Stimulated activated CD4-positive, alpha-beta T cell treated with anti-CD3 and anti-CD28 coated beads, TNF-alpha, amount 100 ng/mL, for 24 hours (primary cell): ENCODE results near the gene OPN5.
"Not testable (repeated sequence)": the region's sequence is repeated elsewhere in the genome, so short reads cannot be mapped to it uniquely, and the experiment has no call there.

ENCODE experiments used
- DNase-seq, 3 experiments: peaks; one replicate each; pipeline ENCODE4 v3.0.0-alpha.2; 2020; ENCODE audit warnings: low read depth in 3 of 3

Gene OPN5, protein sequence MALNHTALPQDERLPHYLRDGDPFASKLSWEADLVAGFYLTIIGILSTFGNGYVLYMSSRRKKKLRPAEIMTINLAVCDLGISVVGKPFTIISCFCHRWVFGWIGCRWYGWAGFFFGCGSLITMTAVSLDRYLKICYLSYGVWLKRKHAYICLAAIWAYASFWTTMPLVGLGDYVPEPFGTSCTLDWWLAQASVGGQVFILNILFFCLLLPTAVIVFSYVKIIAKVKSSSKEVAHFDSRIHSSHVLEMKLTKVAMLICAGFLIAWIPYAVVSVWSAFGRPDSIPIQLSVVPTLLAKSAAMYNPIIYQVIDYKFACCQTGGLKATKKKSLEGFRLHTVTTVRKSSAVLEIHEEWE

DNA sequence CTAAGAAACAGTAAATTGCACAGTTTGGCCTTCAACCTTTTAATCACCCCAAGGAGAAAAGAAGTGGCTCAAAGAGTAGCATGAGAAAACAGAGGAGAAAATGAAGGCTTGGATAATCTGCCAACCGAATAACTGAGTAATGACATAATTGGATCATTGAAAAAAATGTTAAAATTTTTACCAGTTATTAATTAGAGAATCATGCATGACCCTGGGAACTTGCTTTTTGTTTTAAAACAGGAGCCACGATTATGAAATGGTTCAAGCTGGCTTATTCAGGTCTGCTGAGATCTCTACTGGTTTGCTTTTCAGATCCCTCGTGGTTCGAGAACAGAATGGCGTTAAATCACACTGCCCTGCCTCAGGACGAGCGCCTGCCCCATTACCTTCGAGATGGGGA, at the start of gene OPN5:
Gene OPN5 (plus strand): TSS at position 301 of the 400 bp plus-strand sequence. CDS start 35 bp downstream, at position 336.
- no peak for DNase-seq

DNA sequence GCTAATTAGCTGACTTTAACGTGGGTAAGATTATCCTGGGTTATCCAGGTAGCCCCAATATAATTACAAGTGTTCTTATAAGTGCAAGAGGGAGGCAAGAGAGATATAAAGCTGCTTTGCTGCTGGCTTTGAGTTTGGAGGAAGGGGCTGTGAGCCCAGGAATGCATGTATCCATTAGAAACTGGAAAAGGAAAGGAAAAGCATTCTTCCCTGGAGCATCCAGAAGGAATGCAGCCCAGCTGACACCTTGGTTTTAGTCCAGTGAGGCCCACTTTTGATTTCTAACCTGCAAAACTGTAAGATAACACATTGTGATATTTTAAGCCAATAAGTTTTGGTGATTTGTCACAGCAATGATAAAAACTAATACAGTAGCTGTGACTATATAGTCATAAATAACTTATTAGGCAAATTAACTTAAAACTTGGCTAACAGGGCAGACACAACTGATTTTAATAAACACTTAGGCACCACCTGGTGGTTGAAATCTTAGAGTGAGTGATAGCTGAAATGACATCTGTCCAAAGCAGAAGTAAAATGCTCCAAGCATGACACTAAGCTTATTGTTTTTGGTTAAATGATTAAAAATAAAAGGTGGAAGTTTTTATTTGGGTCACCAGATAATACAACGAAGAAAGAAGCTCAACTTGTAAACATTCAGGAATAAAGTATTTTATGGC, 47.8 kb upstream of the OPN5 start:
- DNase-seq, result no peak

DNA sequence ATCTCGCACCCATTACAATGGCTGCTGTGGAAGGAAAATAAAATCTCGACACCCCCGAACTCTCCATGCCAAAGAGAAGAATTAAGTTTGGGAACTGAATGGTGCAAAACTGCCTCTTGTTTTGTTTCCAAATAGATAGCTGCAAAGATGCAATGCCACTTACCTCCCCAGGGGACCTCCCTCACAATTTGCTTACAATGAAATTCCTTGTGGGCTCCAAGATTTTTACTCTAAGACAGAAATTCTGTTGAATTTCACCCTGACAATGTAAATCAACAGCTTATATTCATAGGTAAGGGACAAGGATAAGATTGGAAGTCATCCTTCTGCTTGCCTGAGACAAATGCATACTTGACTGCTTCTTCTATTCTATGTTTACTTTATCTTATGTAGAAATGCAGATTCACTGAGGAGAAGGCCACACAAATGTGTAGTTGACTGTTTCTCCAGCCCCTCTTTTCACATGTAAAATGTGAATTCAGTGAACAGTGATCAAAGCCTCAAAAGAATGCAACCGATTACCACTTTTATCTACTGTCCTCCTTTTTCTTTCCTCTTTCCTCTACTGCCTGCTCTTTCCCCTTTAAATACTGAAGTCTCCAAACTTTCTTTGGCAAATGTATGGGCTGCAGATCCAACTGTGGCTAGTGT, 46.9 kb upstream of the OPN5 start:
- DNase-seq, result no peak

DNA sequence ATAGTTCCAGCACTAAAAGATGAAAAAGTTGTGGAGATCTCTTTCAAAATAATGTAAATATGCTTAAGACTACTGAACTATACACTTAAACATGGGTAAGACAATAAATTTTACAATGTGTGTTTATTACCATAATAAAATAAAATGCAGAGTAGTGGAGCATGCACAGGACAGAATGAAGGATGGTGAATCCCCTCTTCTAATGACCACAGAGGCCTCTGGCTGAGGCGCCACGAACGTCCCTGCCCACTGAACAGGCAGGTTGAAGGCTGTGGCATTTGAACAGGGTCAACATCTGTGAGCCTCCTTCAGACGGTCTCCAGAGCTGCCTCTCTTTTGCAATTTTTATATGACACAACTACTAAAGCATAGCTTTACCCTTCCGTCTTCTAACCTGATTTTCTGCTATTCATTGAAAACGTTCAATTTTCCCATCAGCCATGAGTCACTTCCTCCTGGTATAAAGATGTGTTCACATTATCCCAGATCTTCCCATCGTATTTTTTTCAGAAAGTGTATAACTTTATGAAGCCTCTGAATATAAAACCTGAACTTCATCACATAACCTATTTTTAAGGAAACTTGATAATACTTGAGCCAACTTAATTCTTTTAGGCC, 45.6 kb upstream of the OPN5 start:
- DNase-seq, result no peak

DNA sequence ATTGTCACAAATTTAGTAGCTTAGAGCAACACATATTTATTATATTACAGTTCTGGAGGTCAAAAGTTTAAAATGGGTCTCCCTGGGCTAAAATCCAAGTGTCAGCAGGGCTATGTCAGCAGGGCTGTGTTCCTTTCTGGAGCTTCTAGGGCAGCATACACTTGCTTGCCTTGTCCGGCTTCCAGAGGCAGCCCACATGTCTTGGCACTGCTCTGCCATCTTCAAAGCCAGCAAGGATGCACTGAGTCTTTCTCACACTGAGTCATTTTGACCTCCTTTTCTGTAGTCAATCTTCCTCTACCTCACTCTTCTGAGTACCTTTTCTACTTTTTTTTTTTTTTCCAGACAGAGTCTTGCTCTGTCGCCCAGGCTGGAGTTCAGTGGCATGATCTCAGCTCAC, 44.4 kb upstream of the OPN5 start:
- DNase-seq, result no peak

DNA sequence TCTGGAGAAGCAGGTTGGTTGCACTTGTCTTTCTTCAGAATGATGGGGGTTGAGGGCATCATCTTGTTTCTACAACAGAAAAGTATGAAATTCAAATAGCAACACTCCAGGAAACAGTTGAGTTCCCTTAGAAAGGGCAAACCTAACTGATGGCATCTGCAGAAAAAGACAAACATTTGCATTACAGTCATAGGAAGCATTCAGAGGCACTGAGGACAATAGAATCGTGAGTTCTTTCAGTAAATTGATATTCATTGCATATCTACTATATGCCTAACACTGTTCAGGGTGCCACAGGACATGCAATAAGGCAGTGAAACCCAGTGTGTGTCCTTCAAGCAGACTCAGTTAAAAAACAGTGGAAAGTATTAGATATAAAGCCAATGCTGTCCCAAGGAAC, 41.1 kb upstream of the OPN5 start:
- no peak for DNase-seq

DNA sequence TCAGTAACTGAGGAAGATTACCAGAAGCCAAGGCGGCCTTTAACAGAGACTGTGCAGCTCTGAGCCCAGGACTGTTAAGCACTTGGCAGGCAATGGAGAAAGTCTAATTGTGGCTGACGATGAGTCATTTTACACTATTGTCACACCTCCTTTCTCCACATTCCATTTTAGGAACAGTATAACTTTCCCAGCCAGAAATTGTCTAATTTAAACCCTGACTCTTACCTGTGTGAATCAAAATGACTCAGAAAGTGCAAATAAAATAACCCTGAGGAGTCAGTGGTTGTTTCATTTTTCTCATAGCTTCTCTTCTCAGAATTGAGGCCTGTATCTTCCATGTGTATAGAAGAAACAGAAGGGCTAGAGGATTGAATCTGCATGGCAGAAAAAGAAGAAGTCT, 40.0 kb upstream of the OPN5 start:
- DNase-seq, result no peak

DNA sequence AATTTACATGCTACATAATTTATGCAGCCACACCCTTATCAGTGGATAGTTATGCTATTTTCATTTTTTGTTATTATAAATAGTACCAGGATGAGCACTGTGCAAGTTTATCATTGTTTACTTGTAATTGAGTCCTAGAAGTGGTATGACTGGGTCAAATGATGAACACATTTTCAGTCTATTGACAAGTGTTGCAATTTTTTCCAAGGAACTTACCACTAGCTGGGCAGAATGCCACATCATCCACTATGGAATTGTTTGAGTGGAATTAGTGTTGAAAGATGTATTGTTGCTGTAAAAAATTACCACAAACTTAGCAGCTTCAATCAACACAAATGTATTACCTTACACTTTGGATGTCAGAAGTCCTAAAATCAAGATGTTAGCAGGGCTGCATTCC, 38.1 kb upstream of the OPN5 start:
- no peak for DNase-seq

DNA sequence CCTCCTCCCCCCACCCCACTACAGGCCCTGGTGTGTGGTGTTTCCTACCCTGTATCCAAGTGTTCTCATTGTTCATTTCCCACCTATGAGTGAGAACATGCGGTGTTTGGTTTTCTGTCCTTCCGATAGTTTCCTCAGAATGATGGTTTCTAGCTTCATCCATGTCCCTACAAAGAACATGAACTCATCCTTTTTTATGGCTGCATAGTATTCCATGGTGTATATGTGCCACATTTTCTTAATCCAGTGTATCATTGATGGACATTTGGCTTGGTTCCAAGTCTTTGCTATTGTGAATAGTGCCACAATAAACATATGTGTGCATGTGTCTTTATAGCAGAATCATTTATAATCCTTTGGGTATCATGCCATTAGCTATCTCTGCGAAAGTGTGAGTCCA, 36.6 kb upstream of the OPN5 start:
- not testable (repeated sequence) for DNase-seq

DNA sequence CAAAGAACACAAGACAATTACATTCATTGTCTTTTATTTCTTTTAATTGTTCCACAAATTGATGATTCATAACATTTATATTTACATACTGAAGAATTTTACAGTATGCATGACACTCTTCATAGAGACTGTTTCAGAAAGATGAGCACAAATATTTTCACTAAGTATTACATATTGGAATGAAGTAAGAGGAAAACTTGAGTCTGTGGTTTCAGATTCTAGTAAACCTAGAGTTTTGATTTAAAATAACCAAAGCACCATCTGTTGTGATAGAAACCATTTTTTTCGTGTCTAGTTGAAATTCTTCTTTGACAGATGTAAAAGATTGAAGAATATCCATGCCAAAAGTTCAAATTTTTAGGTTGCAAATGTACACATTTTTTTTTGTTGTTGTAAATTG, 32.1 kb upstream of the OPN5 start:
- DNase-seq, result no peak

DNA sequence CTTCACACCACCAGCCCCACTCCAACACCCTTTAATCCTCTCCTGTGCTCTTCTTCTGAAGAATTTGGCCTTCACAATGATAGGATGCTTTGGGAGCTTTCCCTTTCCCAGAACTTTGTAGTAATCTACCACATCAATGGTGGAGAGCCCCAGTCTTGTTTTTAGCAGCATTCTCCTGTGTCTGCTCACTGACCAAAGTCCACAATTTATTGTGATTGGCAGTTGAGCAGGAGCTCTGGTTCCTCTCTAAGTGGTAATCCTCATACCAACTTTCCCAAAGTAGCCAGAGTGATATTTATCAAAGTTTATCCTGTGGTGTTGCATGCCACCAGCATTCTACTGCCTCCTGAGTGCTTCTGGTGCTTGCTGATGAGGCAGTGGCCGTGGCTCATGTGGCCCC, 29.0 kb upstream of the OPN5 start:
- no peak for DNase-seq

DNA sequence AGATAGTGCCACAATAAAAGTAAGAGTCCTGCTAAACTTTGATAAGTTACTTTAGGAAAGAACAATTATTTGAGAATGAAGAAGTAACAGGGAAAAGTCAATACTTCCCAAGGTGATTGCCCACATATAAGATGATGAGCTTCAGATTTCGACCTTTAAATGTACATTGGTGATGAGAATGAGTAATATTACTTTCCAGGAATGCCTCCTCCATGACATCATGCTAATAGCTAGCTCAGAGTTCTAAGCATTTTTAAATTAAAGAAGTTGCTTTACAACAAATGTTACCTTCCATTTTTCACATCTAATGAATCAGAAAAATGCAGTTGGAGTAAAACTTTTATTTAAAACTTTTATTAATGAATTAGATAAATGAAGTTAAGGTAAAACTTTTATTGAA, 22.5 kb upstream of the OPN5 start:
- DNase-seq, result no peak

DNA sequence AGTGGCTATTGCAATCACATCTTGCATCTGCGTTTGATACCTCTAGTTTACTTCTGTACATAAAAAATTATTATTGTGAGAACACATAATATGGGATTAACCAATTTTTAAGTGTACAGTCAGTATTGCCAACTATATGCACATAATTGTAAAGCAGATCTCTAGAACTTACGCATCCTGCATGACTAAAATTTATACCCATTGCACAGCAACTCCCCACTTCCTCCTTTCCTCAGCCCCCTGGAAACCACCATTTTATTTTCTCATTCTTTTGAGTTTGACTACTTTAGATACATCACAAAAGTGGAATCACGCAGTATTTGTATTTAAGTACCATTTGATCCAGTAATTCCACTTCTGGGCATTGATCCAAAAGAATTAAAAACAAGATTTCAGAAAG, 19.3 kb upstream of the OPN5 start:
- no peak for DNase-seq

DNA sequence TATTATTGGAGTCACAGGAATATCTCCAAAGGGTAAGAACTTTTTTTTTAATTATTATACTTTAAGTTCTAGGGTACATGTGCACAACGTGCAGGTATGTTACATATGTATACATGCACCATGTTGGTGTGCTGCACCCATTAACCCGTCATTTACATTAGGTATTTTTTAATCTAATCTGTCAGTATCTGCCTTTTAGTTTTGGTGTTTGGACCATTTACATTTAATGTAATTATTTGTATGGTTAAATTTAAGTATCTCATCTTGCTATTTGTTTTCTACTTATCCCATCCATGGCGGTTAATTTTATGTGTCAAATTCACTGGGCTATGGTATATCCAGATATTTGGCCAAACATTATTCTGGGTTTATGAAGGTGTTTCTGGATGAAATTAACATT, 15.4 kb upstream of the OPN5 start:
- no peak for DNase-seq

DNA sequence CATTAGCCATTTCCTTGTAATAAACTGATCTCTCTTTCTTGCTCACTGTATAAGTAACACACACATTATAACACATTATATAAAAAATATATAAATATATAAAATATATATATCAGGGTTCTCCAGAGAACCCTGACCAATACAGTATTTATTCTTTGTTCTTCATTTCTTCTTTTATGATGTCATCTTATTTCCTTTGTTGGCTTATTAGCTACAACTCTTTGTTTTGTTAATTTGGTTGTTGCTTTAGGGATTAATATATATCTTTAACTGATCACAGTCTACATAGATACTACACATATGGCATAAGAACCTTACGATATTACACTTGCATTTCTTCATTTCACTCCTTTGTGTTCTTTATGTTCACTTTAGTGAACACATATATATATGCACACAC, 14.7 kb upstream of the OPN5 start:
- no peak for DNase-seq

DNA sequence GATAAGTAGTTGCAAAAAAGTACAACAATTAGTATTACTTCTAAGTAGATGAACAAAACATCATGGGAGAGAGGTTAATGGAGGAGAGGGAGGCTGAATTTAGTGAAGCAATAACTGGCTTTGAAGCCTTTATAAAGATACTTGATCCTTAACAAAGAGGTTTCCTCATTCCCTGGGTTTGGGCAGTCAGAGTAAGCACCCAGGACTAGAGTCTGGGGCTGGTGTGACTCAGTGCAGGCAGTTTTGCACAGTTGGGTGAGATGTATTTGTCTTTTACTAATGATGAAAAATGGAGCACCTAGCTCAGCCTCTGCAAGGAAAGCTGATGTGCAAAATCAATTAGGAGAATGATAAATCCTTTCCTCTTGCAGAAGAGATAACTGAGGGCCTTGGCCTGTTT, 11.8 kb upstream of the OPN5 start:
- DNase-seq, result no peak

DNA sequence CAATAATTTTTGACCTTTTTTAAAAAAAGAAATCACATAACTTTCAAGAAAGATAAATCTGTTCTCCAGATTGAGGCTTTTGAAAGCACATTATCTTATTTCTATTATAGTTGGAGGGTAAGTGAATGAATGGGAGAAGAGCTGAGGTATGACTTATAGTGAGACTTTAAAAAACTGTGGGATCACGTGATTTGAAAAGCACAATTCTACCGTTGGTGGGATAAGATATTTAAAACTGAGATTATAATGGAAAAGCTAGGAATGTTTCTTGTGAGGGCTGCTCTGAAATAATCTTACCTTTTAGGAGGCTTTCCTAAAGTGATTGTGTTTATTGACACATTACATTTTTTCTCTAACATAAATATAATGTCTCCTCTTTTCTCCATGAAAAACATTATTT, 9.5 kb upstream of the OPN5 start:
- DNase-seq, result no peak

DNA sequence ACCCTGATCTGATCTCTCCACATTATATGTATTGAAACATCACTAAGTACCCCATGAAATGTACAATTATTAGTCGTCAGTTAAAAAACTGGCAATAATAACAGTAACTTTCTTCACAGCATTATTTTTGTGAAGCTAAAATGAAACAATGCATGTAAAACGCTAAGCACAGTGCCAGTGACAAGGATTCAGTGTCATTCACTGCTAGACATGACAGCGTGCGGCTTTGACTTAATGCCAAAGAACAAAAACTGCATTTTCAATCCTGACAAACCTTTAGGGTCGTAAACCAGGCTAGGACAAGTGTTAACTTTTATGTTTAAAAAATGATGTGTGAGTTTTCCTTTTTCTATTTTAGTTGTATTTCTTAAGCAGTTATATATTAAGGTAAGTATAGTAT, 8.8 kb upstream of the OPN5 start:
- no peak for DNase-seq

DNA sequence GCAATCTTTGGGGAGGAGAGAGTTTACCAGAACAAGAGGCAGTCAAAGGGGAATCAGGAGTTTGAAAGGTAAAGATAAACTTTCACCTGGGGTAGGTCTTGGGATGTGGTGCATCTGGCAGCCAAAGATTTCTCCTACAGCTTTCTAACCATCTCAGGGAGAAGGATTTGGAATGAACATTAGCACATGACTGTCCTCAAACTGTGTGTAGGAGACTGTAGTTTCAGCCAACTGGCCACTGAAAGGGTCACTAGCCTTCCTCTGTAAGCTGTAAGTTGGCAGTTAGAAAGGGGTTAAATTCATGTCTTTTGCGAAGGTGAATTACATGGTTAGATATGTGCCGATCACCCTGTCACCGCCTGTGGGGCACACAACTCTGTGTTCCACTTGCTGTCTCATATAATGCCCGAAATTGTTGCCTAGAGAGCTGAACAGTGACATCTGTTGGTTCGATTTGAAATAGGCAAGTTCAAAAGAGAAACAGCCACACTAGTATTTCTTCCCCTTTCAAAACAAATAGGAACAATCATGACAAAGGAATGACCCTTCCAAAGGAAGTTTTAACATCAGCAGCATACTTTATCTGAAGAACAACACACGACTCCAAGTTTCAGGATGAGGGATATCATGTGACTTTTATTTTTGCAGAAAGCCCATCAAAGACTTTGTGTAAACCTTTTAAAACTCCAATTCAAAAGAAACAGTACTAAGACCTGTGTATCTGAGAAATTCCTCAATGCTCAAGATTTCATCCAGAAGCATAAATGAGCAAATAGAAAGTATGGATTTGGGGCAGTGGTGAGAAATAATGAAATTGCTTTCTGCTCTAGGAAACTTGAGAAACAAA, 1.1 kb upstream of the OPN5 start:
- DNase-seq, result peak in 2 of 3 experiments; percentile 3 to 8

DNA sequence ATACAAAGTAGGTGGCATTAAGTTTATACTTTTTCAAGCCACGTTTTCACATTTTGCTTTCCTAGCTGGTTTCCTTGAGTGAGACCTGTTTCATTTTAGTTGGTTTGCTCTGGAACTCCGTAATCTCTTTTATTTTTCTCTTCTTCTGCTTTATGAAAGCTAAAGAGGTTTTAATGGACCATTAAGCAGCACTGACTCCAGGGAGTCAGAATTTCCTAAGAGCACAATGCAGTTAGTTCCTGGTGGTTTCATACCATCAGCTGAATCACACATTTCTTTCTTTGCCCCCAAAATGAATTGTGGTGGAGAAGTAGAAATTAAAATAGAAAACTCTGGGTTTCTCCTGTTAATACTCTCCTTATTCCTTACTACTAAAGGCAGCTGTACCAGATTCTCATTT, 3.4 kb downstream of the OPN5 start:
- no peak for DNase-seq

DNA sequence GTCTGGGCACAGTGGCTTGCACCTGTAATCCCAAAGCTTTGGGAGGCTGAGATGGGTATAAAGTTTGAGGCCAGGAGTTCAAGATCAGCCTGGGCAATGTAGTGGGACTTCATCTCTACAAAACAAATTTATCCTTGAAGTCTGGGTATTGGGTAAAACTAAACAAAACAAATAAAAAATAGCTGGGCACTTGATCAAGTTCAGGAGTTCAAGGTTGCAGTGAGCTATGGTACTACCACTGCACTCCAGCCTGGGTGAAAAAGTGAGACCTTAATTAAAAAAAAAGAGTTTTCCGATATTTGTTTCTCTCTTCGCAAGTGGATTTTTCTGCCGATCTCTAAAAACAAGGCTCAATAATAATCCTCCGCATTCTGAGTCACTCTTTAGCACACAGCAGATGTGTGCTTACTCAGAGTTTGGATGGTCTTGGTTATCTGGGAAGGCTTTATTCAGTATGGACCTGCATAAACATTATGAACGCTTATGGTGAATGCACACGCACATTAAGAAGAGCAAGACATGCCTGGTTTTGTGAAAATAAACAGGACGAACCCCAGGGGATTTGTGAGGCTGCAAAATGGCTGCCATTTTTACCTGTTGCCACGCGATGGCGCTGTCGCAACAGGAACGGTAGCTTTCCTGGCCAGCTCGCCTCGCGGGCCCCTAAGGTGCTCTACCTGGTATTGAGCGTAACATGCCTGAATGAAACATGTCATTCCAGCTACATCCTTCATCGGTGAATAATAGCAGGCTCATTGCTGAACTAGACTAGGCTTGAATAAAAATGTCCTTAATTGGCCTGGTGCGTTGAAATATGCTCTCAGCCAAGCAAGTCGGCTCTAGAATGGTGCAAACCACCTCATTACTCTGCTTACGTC, 6.0 kb downstream of the OPN5 start:
- peak; percentile 17 to 40 (median 18) for DNase-seq
